NCI-H2227 treated with DMSO at 0.1 percent for 48 hours (cell line): ENCODE data around the gene DLG5.
A peak's percentile ranks its signal among the peaks of the same experiment; 100 is the strongest.

Source experiments
- DNase-seq: peaks from one replicate; lab custom pipeline; 2025; lab: John Stamatoyannopoulos, UW

The DLG5 gene

GRCh38 chr10:77889277-77889903 is 37.2 kb downstream of the DLG5 start:
- no peak for DNase-seq

GRCh38 chr10:77888356-77888703 is 38.2 kb downstream of the DLG5 start:
- DNase-seq: no peak

GRCh38 chr10:77887631-77888355 is 38.8 kb downstream of the DLG5 start:
- DNase-seq: peak; percentile 57

GRCh38 chr10:77886795-77887355 is 39.7 kb downstream of the DLG5 start:
- DNase-seq: no peak

DNA sequence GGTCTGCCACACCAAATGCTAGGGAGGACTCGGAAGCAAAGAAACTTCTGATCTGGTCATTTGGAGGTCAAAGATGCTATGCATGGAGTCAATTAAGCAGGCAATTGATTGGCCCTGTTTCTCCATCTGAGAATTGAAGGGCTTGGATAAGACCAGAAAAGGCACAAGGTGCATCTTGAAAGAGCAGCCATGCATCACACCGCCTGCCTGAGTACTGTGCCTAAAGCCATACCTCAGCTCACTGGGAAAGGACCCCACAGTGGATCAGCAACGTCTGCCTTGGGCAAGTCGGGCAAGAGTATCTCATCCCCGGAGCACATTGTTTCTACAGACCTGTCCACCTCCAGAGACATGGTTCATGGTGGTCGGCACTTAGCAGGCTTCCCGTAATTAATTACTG is 42.4 kb downstream of the DLG5 start:
- DNase-seq: no peak

DNA sequence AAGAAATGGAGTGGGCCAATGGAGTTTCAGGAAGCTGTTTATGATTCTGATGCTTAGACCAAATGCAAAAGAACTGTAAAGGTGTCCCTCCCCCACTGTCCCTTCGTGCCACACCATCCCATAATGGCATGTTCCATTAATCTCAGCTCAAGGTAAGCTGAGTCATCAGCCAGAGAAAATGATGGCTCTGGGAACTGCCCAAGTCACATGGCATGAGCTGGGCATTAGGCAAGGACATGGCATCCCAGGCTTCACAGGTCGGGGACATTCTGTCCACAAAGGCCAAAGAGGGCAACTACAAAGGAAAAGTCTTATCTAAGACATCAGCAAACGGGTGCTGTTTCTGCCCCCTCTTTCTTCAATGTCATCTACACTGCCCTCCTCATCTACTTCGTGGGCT is 44.9 kb downstream of the DLG5 start:
- no peak for DNase-seq

DNA sequence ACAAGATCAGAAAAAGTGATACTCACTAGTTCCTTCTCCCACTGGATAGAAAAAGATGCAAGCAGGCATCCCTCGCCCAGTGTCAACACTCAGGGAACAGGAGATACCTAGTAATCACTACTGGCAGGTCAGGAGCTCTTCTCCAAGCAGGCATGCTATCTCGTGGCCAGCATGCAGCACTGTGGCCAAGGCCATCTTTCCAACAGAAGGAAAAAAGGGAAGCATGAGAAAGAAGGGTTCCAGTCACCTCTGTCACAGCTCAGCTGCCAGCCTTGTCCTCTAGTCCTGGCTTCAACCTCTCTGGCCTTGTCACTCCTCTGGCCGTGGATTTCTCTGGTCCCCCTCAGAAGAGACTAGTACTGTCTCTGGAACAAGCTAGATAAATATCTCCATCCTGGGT is 45.3 kb downstream of the DLG5 start:
- no peak for DNase-seq

- no peak for DNase-seq
These were observed 46.8 kb downstream of the DLG5 start for GRCh38 chr10:77879710-77880109.

DNA sequence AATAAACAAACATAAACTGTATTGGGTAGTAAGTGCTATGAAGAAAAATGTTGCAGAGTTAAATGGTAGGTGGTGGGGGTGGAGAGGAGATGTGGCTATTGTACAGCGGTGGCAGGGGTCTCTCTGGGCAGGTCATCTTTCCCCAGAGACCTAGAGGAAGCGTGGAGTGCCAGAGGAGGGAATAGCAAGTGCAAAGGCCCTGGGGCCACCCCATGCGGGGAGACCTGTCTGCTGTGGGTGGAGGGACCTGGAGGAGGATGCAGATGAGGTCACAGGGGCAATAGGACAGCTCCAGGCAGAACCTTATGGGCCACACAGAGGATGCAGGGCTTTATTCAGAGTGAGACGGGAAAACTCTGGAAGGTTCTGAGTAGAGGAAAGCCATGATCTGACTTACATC is 47.5 kb downstream of the DLG5 start:
- no peak for DNase-seq

DNA sequence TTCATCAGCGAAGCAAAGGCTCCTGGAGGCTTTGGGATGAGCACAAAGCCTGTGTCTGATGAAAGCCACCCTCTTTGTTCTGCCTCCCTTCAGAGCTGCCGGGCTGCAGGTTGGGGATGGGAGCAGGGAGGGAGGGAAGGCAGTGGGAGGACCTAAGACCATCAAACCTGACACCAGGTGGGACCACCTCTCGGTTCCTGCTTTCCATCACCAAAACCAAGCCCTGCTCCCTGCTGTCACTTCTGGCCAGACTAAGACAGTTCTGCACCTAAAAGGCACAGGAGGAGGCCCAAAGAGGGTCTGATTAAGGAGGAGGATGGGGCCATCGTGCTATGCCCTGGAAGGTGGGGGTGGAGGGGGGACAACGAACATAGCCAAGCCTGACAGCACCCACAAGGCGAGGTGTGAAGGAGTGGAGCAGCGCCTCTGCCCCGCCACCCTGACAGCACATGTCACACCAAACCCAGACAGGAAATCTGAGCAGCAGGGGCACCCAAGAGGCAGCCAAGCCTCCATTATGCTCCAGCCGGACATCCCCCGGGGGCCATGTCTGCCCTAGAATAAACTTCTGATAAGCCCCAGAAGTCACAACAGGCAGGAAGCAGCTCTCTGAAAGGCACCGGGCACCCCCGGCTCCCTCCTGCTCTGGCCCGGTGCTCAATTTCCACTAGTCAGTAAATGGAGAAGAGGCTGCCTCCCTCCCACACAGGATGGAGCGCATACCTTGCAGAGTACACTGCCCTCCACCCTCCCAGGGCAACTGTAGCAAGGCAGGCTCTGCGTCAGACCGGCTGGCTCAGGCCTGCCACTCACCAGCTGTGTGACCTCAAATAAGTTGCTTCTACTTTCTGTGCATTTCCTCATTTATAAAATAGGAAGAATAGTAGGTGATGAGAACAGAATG is 48.9 kb downstream of the DLG5 start:
- DNase-seq: no peak

- DNase-seq: no peak
These were observed 50.8 kb downstream of the DLG5 start for GRCh38 chr10:77875730-77876129.

- no peak for DNase-seq
These were observed 51.7 kb downstream of the DLG5 start for GRCh38 chr10:77874872-77875271.

- no peak for DNase-seq
These were observed 52.8 kb downstream of the DLG5 start for GRCh38 chr10:77873536-77874380.

- DNase-seq: no peak
These were observed 53.5 kb downstream of the DLG5 start for GRCh38 chr10:77872947-77873535.

DNA sequence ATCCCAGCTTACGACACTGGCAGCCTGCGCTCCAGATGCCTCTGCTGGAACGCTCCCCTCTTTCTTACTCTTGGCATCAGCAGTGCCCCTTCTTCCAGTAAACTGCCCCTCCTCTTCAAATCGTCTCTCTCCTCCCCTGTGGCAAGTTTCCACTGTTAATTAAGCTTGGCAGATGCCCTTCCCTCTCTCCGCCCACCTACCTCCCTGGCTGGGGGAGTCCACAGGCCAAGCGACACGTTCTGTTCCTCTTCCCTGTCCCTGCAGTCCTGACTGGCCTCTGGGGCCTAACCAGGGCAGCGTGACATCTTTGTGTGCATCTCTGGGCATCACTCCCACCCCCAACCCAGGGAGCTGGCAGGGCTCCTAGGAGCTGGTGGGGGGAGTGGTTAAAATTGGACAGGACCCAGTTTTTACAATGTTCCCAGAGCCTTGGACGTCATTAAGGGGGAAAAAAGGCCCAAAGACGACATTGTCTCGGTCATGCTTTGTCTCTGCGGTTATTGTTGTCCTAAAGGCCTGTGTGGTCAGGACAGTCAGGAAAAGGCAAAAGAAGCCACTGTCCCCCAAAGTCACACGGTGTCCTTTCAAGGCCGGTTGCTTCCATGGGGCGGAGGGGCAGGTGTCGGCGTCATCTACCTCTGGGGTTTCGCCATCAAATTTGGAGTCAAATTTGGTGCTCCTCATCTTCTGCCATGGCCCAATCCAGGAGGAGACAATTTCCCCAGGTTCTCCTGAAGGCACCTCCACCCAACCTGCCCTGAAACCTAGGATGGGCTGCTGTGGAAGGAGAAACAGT is 54.2 kb downstream of the DLG5 start:
- no peak for DNase-seq

DNA sequence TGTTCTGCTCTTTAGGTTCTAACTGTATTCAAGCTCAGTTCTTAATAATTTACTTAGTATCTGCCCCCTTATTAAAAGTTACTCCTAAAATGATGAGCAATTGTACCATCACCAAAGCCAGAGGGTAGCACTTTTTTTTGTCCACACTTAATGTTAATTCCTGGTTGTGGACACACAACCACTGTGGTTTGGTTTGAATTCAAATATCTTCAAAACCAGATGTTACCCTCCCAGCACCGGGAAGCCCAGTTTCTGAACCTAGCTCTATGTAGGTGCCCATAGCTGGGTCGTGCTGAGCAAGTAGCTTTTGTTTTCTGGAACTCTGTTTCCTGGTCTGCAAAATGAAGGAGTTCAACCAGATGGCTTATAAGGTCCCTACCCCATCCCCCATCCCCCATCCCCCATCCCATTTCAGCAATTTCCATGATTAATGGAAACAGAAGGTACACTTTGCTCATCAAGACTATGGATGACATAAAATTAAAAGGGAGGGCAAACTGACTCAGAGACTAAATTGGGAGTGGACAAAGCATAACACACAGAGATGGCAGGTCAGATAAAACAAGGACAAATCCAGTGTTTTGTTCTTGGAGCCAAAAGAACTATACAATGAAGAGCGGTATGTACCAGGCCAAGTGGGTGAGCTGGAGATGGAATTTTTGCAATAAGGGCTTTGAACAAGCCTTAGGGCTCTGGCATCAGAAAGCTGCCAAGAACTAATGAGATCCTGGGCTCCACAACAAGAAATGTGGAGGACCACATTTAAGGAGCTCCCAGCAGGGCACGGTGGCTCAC is 56.7 kb downstream of the DLG5 start:
- DNase-seq: no peak

DNA sequence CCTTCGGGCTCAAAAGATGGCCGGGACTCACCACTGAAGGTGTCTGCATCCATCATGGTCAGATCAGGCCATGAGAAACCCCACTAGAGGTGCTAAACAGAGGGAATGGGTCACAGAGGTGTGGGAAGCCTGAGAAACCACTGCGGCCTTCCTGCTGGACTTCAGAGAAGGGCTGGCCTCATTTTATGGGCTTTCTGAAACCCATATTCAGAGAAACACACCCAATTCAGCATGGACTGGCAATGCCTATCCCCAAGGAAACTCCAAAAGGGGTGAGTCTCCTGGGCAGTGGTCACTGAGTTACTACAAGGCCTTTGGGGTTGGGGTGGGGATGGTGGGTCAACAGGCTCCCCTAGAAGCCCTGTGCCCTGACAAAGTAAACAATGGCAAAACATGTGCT is 58.0 kb downstream of the DLG5 start:
- no peak for DNase-seq

- DNase-seq: no peak
These were observed 59.3 kb downstream of the DLG5 start for GRCh38 chr10:77867124-77867719.

DNA sequence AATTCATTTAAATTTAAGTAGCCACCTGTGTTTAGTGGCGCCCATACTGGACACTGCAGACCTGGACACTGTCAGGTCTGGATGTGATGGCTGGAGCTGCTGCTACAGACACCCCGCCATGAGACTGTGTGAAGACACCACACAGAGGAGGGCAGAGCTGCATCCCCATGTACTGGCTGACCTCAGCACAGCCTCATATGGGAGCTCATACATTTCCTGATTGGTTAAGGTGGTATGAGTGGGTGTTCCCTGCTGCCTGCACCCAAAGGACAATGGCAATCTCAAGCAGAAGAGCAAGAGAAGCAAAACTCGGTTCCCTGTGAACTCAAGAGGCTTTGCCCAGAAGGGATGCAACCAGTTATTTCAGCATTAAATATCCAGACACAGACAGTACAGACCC is 60.0 kb downstream of the DLG5 start:
- no peak for DNase-seq
